OCI-LY1 (cell line): ENCODE results near the gene ARHGAP24.

ENCODE experiments used
- H2AFZ ChIP-seq: fragments of 200-600 bp; sonication (generic), shearing (Covaris generic); 2 replicates; pipeline ENCODE4 v1.6.0; 2014; ENCODE audit warnings: antibody characterized with exemption, mild to moderate bottlenecking, low read length
- H3F3A ChIP-seq: fragments of 200-600 bp; sonication (generic), shearing (Covaris generic); 2 replicates; pipeline ENCODE4 v1.6.0; 2014; ENCODE audit warnings: mild to moderate bottlenecking, antibody characterized with exemption, low read length, moderate library complexity; ENCODE audit not compliant: insufficient read depth
- H3K27ac ChIP-seq: fragments of 200-600 bp; sonication (generic); 2 replicates; pipeline ENCODE4 v1.5.1; 2014; ENCODE audit warnings: low read length, mixed run types, mild to moderate bottlenecking, low read depth; ENCODE audit not compliant: poor library complexity, severe bottlenecking
- H3K27me3 ChIP-seq: fragments of 200-600 bp; sonication (generic); 2 replicates; pipeline ENCODE4 v1.6.0; 2014; ENCODE audit warnings: antibody characterized with exemption, mild to moderate bottlenecking, low read length, moderate library complexity; ENCODE audit not compliant: insufficient read depth
- H3K36me3 ChIP-seq: fragments of 200-600 bp; sonication (generic); 2 replicates; pipeline ENCODE4 v1.6.1; 2014; ENCODE audit warnings: mild to moderate bottlenecking, antibody characterized with exemption, low read length, moderate library complexity, mixed read lengths; ENCODE audit not compliant: insufficient read depth
- H3K4me1 ChIP-seq: fragments of 200-600 bp; sonication (generic); 2 replicates; pipeline ENCODE4 v1.5.1; 2014; ENCODE audit warnings: mild to moderate bottlenecking, low read length, moderate library complexity; ENCODE audit not compliant: insufficient read depth, severe bottlenecking
- H3K4me2 ChIP-seq: fragments of 200-600 bp; sonication (generic), shearing (Covaris generic); 2 replicates; pipeline ENCODE4 v1.6.1; 2014; ENCODE audit warnings: low read length
- H3K4me3 ChIP-seq: fragments of 200-600 bp; sonication (generic); 2 replicates; pipeline ENCODE4 v1.5.1; 2014; ENCODE audit warnings: low read length, low read depth, mild to moderate bottlenecking, mixed read lengths; ENCODE audit not compliant: poor library complexity, severe bottlenecking
- H3K79me2 ChIP-seq: fragments of 200-600 bp; shearing (Covaris generic); 2 replicates; pipeline ENCODE4 v1.6.1; 2016; ENCODE audit warnings: mixed run types, low read length, mixed read lengths; ENCODE audit not compliant: insufficient read depth
- H3K9ac ChIP-seq: fragments of 200-600 bp; sonication (generic), shearing (Covaris generic); 2 replicates; pipeline ENCODE4 v1.6.1; 2014; ENCODE audit warnings: mild to moderate bottlenecking, low read length, mixed read lengths
- H3K9me2 ChIP-seq: fragments of 200-600 bp; sonication (generic), shearing (Covaris generic); 2 replicates; pipeline ENCODE4 v1.6.1; 2014; ENCODE audit warnings: low read depth, mild to moderate bottlenecking, low read length, mixed read lengths
- H3K9me3 ChIP-seq: fragments of 200-600 bp; shearing (Covaris generic); 2 replicates; pipeline ENCODE4 v1.6.1; 2014; ENCODE audit warnings: low read length, mixed read lengths
- H4K20me1 ChIP-seq: fragments of 200-600 bp; sonication (generic), shearing (Covaris generic); 2 replicates; pipeline ENCODE4 v1.6.0; 2016; ENCODE audit warnings: mild to moderate bottlenecking, low read length; ENCODE audit not compliant: insufficient read depth
- EZH2 ChIP-seq: fragments of 200-600 bp; sonication (generic), shearing (Covaris generic); IDR thresholded peaks from 2 replicates; pipeline ENCODE4 v1.8.0; 2017; ENCODE audit warnings: borderline replicate concordance, mixed run types, mild to moderate bottlenecking, antibody characterized with exemption, low read length, moderate library complexity, mixed read lengths
- TF ChIP-seq, protein P1 (sequence below): fragments of 200-600 bp; sonication (generic), shearing (Covaris generic); IDR thresholded peaks from 2 replicates; pipeline ENCODE4 v1.5.1; 2017; ENCODE audit warnings: mild to moderate bottlenecking, antibody characterized with exemption, low read length, moderate library complexity, mixed read lengths

Gene ARHGAP24

DNA sequence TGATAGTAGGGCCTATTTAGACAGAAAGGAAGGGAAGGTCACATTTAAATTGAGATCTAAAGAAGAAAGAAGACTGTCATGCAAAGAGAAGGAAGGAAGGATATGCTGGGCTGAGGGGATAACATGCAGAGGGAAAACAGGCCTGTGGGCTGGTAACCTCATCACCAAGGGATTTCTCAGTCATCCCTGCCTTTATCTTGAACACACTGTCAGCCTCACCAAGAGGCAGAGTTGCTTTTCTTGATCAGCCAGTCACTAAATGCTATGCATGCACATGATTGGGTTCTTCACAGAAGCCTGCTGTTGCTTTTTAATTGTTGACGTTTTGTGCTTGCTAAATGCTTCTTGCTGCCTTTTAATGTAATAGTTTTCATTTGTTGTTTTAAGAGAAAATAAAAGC is 113.0 kb downstream of the ARHGAP24 start:
- Histone ChIP-seq H3K27ac (peak overlapping the region; percentile 56), H3K9ac (no peak overlapping the region), H2AFZ (no peak overlapping the region), H3K36me3 (peaks cover 54% of the 10 kb centered on the region), H4K20me1 (no peaks in the 10 kb centered on the region), H3K4me2 (no peak overlapping the region), H3K27me3 (no peaks in the 10 kb centered on the region), H3K4me3 (no peak overlapping the region), H3K9me2 (no peaks in the 10 kb centered on the region), H3K4me1 (peaks cover 22% of the 10 kb centered on the region), H3F3A (peaks cover 3% of the 10 kb centered on the region; the same call in 1 of the 2 replicates), H3K9me3 (peaks cover 8% of the 10 kb centered on the region), H3K79me2 (peaks cover 22% of the 10 kb centered on the region; the same call in 1 of the 2 replicates)
- TF ChIP-seq, protein P1, sequence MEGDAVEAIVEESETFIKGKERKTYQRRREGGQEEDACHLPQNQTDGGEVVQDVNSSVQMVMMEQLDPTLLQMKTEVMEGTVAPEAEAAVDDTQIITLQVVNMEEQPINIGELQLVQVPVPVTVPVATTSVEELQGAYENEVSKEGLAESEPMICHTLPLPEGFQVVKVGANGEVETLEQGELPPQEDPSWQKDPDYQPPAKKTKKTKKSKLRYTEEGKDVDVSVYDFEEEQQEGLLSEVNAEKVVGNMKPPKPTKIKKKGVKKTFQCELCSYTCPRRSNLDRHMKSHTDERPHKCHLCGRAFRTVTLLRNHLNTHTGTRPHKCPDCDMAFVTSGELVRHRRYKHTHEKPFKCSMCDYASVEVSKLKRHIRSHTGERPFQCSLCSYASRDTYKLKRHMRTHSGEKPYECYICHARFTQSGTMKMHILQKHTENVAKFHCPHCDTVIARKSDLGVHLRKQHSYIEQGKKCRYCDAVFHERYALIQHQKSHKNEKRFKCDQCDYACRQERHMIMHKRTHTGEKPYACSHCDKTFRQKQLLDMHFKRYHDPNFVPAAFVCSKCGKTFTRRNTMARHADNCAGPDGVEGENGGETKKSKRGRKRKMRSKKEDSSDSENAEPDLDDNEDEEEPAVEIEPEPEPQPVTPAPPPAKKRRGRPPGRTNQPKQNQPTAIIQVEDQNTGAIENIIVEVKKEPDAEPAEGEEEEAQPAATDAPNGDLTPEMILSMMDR, result no peak
- no peak for TF ChIP-seq EZH2

GRCh38 chr4:85591406-85592098 is 116.6 kb downstream of the ARHGAP24 start:
- Histone ChIP-seq H3K9me2 (no peaks in the 10 kb centered on the region), H3K27me3 (no peaks in the 10 kb centered on the region), H3K4me2 (no peak overlapping the region), H3K27ac (peak overlapping the region; percentile 11), H3K4me1 (peaks cover 55% of the 10 kb centered on the region), H2AFZ (no peak overlapping the region), H3K9ac (no peak overlapping the region), H3K9me3 (no peaks in the 10 kb centered on the region), H3F3A (no peaks in the 10 kb centered on the region; the same call in 1 of the 2 replicates), H3K79me2 (peaks cover 58% of the 10 kb centered on the region), H3K4me3 (no peak overlapping the region), H4K20me1 (no peaks in the 10 kb centered on the region), H3K36me3 (peaks cover 39% of the 10 kb centered on the region)
- TF ChIP-seq, protein P1, result no peak
- TF ChIP-seq EZH2, result no peak

- Histone ChIP-seq H3K4me3 (no peak overlapping the region), H3F3A (no peaks in the 10 kb centered on the region), H4K20me1 (no peaks in the 10 kb centered on the region), H3K36me3 (peaks cover 36% of the 10 kb centered on the region), H2AFZ (no peak overlapping the region), H3K27me3 (no peaks in the 10 kb centered on the region), H3K4me2 (no peak overlapping the region; the same call in 1 of the 2 replicates), H3K9me3 (no peaks in the 10 kb centered on the region), H3K79me2 (peaks cover 80% of the 10 kb centered on the region), H3K9me2 (no peaks in the 10 kb centered on the region), H3K4me1 (peaks cover 63% of the 10 kb centered on the region), H3K27ac (peak overlapping the region; percentile 13), H3K9ac (no peak overlapping the region)
- no peak for TF ChIP-seq EZH2
- TF ChIP-seq, protein P1, result no peak
These were observed 120.3 kb downstream of the ARHGAP24 start for GRCh38 chr4:85595098-85595775.
